H9 (cell line): ENCODE results near the gene IRF2. TPM values are rescaled to one million over a fixed set of nuclear protein-coding genes. Genes with fewer than 3 reads are reported as not detected.

Experiments
- DNase-seq: peaks from one replicate; pipeline ENCODE4 v3.0.0-alpha.2; 2017
- H2AFZ ChIP-seq: one replicate; pipeline ENCODE4 v1.6.1; 2013; ENCODE audit warnings: mild to moderate bottlenecking, low read length, control low read depth, moderate library complexity
- H2AK5ac ChIP-seq: 2 replicates; pipeline ENCODE4 v1.6.1; 2013; ENCODE audit warnings: low read length, control low read depth, mixed read lengths; ENCODE audit not compliant: insufficient read length
- H2BK120ac ChIP-seq: one replicate; pipeline ENCODE4 v1.6.1; 2013; ENCODE audit warnings: low read depth, mild to moderate bottlenecking, low read length, control low read depth, inconsistent platforms; ENCODE audit not compliant: poor library complexity, severe bottlenecking
- H2BK12ac ChIP-seq: 2 replicates; pipeline ENCODE4 v1.6.1; 2013; ENCODE audit warnings: low read length, control low read depth, mixed read lengths, low read depth; ENCODE audit not compliant: insufficient read length
- H2BK15ac ChIP-seq: 2 replicates; pipeline ENCODE4 v1.6.1; 2013; ENCODE audit warnings: low read depth, low read length, control low read depth
- H2BK20ac ChIP-seq: one replicate; pipeline ENCODE4 v1.6.1; 2013; ENCODE audit warnings: low read depth, mild to moderate bottlenecking, low read length, control low read depth, inconsistent platforms; ENCODE audit not compliant: poor library complexity, severe bottlenecking
- H2BK5ac ChIP-seq: 2 replicates; pipeline ENCODE4 v1.6.1; 2013; ENCODE audit warnings: low read length, control low read depth, mixed read lengths; ENCODE audit not compliant: insufficient read length
- H3K14ac ChIP-seq: 2 replicates; pipeline ENCODE4 v1.6.1; 2013; ENCODE audit warnings: low read length, control low read depth; ENCODE audit not compliant: insufficient read depth
- H3K18ac ChIP-seq: 2 replicates; pipeline ENCODE4 v1.6.1; 2013; ENCODE audit warnings: low read depth, mild to moderate bottlenecking, mixed read lengths, low read length, control low read depth; ENCODE audit not compliant: insufficient read length
- H3K23ac ChIP-seq: 2 replicates; pipeline ENCODE4 v1.6.1; 2013; ENCODE audit warnings: low read length, control low read depth, mixed read lengths, low read depth; ENCODE audit not compliant: insufficient read length
- H3K23me2 ChIP-seq: 2 replicates; pipeline ENCODE4 v1.6.1; 2013; ENCODE audit warnings: low read depth, mild to moderate bottlenecking, mixed read lengths, low read length, control low read depth; ENCODE audit not compliant: insufficient read length, poor library complexity, severe bottlenecking
- H3K27ac ChIP-seq: 2 replicates; pipeline ENCODE4 v1.5.1; 2013; ENCODE audit warnings: low read length, control low read depth, mixed read lengths, low read depth; ENCODE audit not compliant: insufficient read length
- H3K27me3 ChIP-seq: 2 replicates; pipeline ENCODE4 v1.6.1; 2013; ENCODE audit warnings: low read length, control low read depth, inconsistent platforms; ENCODE audit not compliant: insufficient read depth
- H3K4ac ChIP-seq: 2 replicates; pipeline ENCODE4 v1.6.1; 2013; ENCODE audit warnings: low read depth, mild to moderate bottlenecking, control low read depth, inconsistent platforms, low read length, moderate library complexity
- H3K4me1 ChIP-seq: 2 replicates; pipeline ENCODE4 v1.6.1; 2013; ENCODE audit warnings: low read length, control low read depth, inconsistent platforms; ENCODE audit not compliant: insufficient read depth
- H3K4me2 ChIP-seq: 2 replicates; pipeline ENCODE4 v1.6.1; 2013; ENCODE audit warnings: low read length, control low read depth, mixed read lengths; ENCODE audit not compliant: insufficient read length, insufficient read depth
- H3K56ac ChIP-seq: 2 replicates; pipeline ENCODE4 v1.6.1; 2013; ENCODE audit warnings: low read depth, mild to moderate bottlenecking, mixed read lengths, low read length, control low read depth; ENCODE audit not compliant: insufficient read length
- H3K79me1 ChIP-seq: 2 replicates; pipeline ENCODE4 v1.6.1; 2013; ENCODE audit warnings: low read depth, mild to moderate bottlenecking, moderate library complexity, low read length, control low read depth, inconsistent platforms; ENCODE audit not compliant: insufficient read depth, poor library complexity, severe bottlenecking
- H3K79me2 ChIP-seq: 2 replicates; pipeline ENCODE4 v1.6.1; 2013; ENCODE audit warnings: low read length, control low read depth, inconsistent platforms; ENCODE audit not compliant: insufficient read depth
- H3K9ac ChIP-seq: 2 replicates; pipeline ENCODE4 v1.6.1; 2013; ENCODE audit warnings: low read length, control low read depth, mixed read lengths; ENCODE audit not compliant: insufficient read length; ENCODE audit errors: extremely low read depth
- H3K9me3 ChIP-seq: one replicate; pipeline ENCODE4 v1.6.1; 2013; ENCODE audit warnings: low read depth, low read length, inconsistent platforms; ENCODE audit not compliant: control insufficient read depth
- H3T11ph ChIP-seq: one replicate; pipeline ENCODE4 v1.6.1; 2013; ENCODE audit warnings: mild to moderate bottlenecking, low read length, control low read depth, inconsistent platforms
- H4K20me1 ChIP-seq: one replicate; pipeline ENCODE4 v1.6.1; 2013; ENCODE audit not compliant: control insufficient read depth, insufficient read length, insufficient read depth
- H4K5ac ChIP-seq: 2 replicates; pipeline ENCODE4 v1.6.1; 2013; ENCODE audit warnings: low read depth, mild to moderate bottlenecking, mixed read lengths, low read length, control low read depth; ENCODE audit not compliant: insufficient read length
- H4K8ac ChIP-seq: replicated peaks from 2 replicates; pipeline ENCODE4 v1.6.1; 2013; ENCODE audit warnings: low read length, control low read depth, mixed read lengths, low read depth; ENCODE audit not compliant: insufficient read length
- H4K91ac ChIP-seq: 2 replicates; pipeline ENCODE4 v1.6.1; 2013; ENCODE audit warnings: low read depth, mild to moderate bottlenecking, moderate library complexity, mixed read lengths, low read length, control low read depth; ENCODE audit not compliant: insufficient read length
- H3K27ac Mint-ChIP-seq, 3 experiments: 2 replicates in 2 of 3; 3 replicates in 1 of 3; pipeline ENCODE4 v1.8.0; 2020 to 2021; ENCODE audit warnings: mixed read lengths in 3 of 3, mild to moderate bottlenecking in 1 of 3, moderate library complexity in 1 of 3
- H3K27me3 Mint-ChIP-seq: 2 replicates; pipeline ENCODE4 v1.8.0; 2021; ENCODE audit warnings: low read depth, mild to moderate bottlenecking, moderate library complexity, mixed read lengths
- H3K36me3 Mint-ChIP-seq, 3 experiments: 2 replicates in 2 of 3; 3 replicates in 1 of 3; pipeline ENCODE4 v1.8.0; 2020 to 2021; ENCODE audit warnings: low read depth in 3 of 3, mixed read lengths in 3 of 3; ENCODE audit not compliant: insufficient read depth in 1 of 3
- H3K4me1 Mint-ChIP-seq, 2 experiments: 2 replicates each; pipeline ENCODE4 v1.8.0; 2020; ENCODE audit warnings: mixed read lengths in 2 of 2
- H3K4me3 Mint-ChIP-seq, 2 experiments: 2 replicates in 1 of 2; 3 replicates in 1 of 2; pipeline ENCODE4 v1.8.0; 2020 to 2021; ENCODE audit warnings: mild to moderate bottlenecking in 2 of 2, mixed read lengths in 2 of 2, moderate library complexity in 1 of 2
- H3K9me3 Mint-ChIP-seq, 2 experiments: 2 replicates in 1 of 2; 3 replicates in 1 of 2; pipeline ENCODE4 v1.8.0; 2020; ENCODE audit warnings: mild to moderate bottlenecking in 2 of 2, mixed read lengths in 2 of 2, moderate library complexity in 1 of 2
- CTCF ChIP-seq: fragments of 200-600 bp; sonication (generic); conservative IDR thresholded peaks from 3 replicates; pipeline ENCODE4 v1.8.0; 2021; ENCODE audit warnings: antibody characterized with exemption, mild to moderate bottlenecking
- WGBS: extraction: QIAGEN DNeasy Blood & Tissue Kit; methylation state at CpG from one replicate; pipeline ENCODE4 v1.1.7; 2013; ENCODE audit warnings: missing lambda C conversion rate, low lambda C conversion rate, mixed read lengths; ENCODE audit not compliant: insufficient read length; ENCODE audit errors: extremely low coverage; 5-methylcytosine and 5-hydroxymethylcytosine counted together
- total RNA-seq: library from RNA; stranded (reverse); gene quantifications from 2 replicates; pipeline ENCODE4 v1.2.1, GENCODE V29; 2021

The IRF2 gene
- total RNA-seq, 1 experiment from 2014 or later: 13.5 TPM

GRCh38 chr4:184368290-184368689, 106.1 kb downstream of the IRF2 start:
- Mint-ChIP-seq H3K4me3 (no peak overlapping the region), H3K27me3 (no peaks in the 10 kb centered on the region), H3K9me3 (no peaks in the 10 kb centered on the region), H3K36me3 (no peaks in the 10 kb centered on the region), H3K4me1 (peaks cover 0 to 6% of the 10 kb centered on the region in 2 experiments; a peak in 2 of 4 replicates), H3K27ac (no peak overlapping the region)
- no peak overlapping the region for H3K14ac ChIP-seq
- H3K79me2 ChIP-seq: no peaks in the 10 kb centered on the region
- H4K20me1 ChIP-seq: no peaks in the 10 kb centered on the region
- no peak overlapping the region for H2BK20ac ChIP-seq
- H3K79me1 ChIP-seq: no peaks in the 10 kb centered on the region
- no peak overlapping the region for H2AK5ac ChIP-seq
- no peak for TF ChIP-seq CTCF
- H3K23me2 ChIP-seq: no peaks in the 10 kb centered on the region
- no peak overlapping the region for H2BK5ac ChIP-seq
- no peak overlapping the region for H2AFZ ChIP-seq
- no peak overlapping the region for H3K56ac ChIP-seq
- no peak overlapping the region for H3K27ac ChIP-seq
- no peak overlapping the region for H3K4me2 ChIP-seq
- H3K9me3 ChIP-seq: no peaks in the 10 kb centered on the region
- no peak overlapping the region for H4K5ac ChIP-seq
- H4K91ac ChIP-seq: no peak overlapping the region
- H3K4ac ChIP-seq: no peak overlapping the region
- no peak overlapping the region for H3K18ac ChIP-seq
- no peak overlapping the region for H3T11ph ChIP-seq
- no peaks in the 10 kb centered on the region for H3K27me3 ChIP-seq
- H3K9ac ChIP-seq: no peak overlapping the region
- H4K8ac ChIP-seq: no peak overlapping the region
- peaks cover 3% of the 10 kb centered on the region; the same call in 1 of the 2 replicates for H3K4me1 ChIP-seq
- no peak overlapping the region for H2BK120ac ChIP-seq
- H2BK15ac ChIP-seq: no peak overlapping the region
- no peak overlapping the region for H2BK12ac ChIP-seq
- H3K23ac ChIP-seq: no peak overlapping the region
- peak; percentile 8 for DNase-seq
- WGBS: no CpG with 5 or more reads among the region's 3 CpGs
